HG02870 (cell line): ENCODE data around the gene ATP2C1.

Source experiments
- ATAC-seq: cut with Tn5 transposase; IDR thresholded peaks from one replicate; pipeline ENCODE4 v1.9.1; 2021; ENCODE audit warnings: mild to moderate bottlenecking, moderate library complexity; ENCODE audit not compliant: unreplicated experiment

ATP2C1 gene

GRCh38 chr3:130975251-130975650 lies 81.4 kb downstream of the ATP2C1 start:
- ATAC-seq: no peak

- no peak for ATAC-seq
Measured at GRCh38 chr3:130976706-130977105, 82.8 kb downstream of the ATP2C1 start.

GRCh38 chr3:130979117-130979516 lies 85.2 kb downstream of the ATP2C1 start:
- no peak for ATAC-seq

GRCh38 chr3:130981469-130981868 lies 87.6 kb downstream of the ATP2C1 start:
- ATAC-seq: no peak

- no peak for ATAC-seq
Measured at GRCh38 chr3:130990282-130990681, 96.4 kb downstream of the ATP2C1 start.

GRCh38 chr3:130991126-130991525 lies 97.2 kb downstream of the ATP2C1 start:
- ATAC-seq: no peak

GRCh38 chr3:130992344-130992743 lies 98.5 kb downstream of the ATP2C1 start:
- ATAC-seq: no peak

- ATAC-seq: no peak
Measured at GRCh38 chr3:130997289-130997688, 103.4 kb downstream of the ATP2C1 start.

- no peak for ATAC-seq
Measured at GRCh38 chr3:131001071-131001470, 107.2 kb downstream of the ATP2C1 start.

GRCh38 chr3:131004603-131005002 lies 110.7 kb downstream of the ATP2C1 start:
- ATAC-seq: no peak

GRCh38 chr3:131007256-131007655 lies 113.4 kb downstream of the ATP2C1 start:
- no peak for ATAC-seq

GRCh38 chr3:131007782-131008181 lies 113.9 kb downstream of the ATP2C1 start:
- ATAC-seq: no peak

GRCh38 chr3:131008326-131008725 lies 114.4 kb downstream of the ATP2C1 start:
- no peak for ATAC-seq

- ATAC-seq: no peak
Measured at GRCh38 chr3:131009698-131010097, 115.8 kb downstream of the ATP2C1 start.

GRCh38 chr3:131018970-131019369 lies 125.1 kb downstream of the ATP2C1 start:
- no peak for ATAC-seq

GRCh38 chr3:131020122-131020693 lies 126.3 kb downstream of the ATP2C1 start:
- ATAC-seq: no peak

GRCh38 chr3:131025539-131025938 lies 131.7 kb downstream of the ATP2C1 start:
- no peak for ATAC-seq

- peak; percentile 97 for ATAC-seq
Measured at GRCh38 chr3:131026321-131027151, 132.7 kb downstream of the ATP2C1 start, which contains the start of the genes ASTE1 and NEK11. Gene ASTE1 (minus strand): TSS chr3:131026825. CDS start chr3:131025306, 1,519 bp downstream. Gene NEK11 (plus strand): TSS chr3:131026877. CDS start chr3:131029709, 2,832 bp downstream.

- no peak for ATAC-seq
Measured at GRCh38 chr3:131028844-131029243, 135.0 kb downstream of the ATP2C1 start.

- ATAC-seq: no peak
Measured at GRCh38 chr3:131031660-131032059, 137.8 kb downstream of the ATP2C1 start.

- peak; percentile 53 for ATAC-seq
Measured at GRCh38 chr3:131033480-131034080, 139.7 kb downstream of the ATP2C1 start.
